ENCODE measurements around the gene CLTA. TPM values are rescaled to one million over a fixed set of nuclear protein-coding genes. Genes with fewer than 3 reads are reported as not detected.
"Not testable (repeated sequence)": the region's sequence is repeated elsewhere in the genome, so short reads cannot be mapped to it uniquely, and the experiment has no call there.

Gene CLTA
- total RNA-seq, 1 experiment from 2014 or later: 362 TPM

DNA sequence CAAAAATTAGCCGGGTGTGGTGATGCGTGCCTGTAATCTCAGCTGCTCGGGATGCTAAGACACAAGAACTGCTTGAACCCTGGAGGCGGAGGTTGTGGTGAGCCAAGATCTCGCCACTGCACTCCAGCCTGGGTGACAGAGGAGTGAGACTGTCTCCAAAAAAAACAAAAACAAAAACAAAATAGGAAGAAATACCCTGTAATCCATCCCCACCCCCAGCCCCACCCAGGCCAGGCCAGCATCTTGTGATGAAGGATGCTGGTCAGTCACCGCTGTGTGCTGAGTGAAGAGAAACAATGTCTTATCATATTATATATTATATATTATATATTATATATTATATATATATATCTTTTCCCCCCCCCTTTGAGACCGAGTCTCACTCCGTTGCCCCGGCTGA lies 37.0 kb upstream of the CLTA start:
- in situ Hi-C loops (cut with HindIII; ENCODE audit: low pct_unique_long_range_greater_than_20kb, low sequenced_read_pairs): no loop called here
- DNase-seq (ENCODE audit: low read depth, low spot score): no peak

DNA sequence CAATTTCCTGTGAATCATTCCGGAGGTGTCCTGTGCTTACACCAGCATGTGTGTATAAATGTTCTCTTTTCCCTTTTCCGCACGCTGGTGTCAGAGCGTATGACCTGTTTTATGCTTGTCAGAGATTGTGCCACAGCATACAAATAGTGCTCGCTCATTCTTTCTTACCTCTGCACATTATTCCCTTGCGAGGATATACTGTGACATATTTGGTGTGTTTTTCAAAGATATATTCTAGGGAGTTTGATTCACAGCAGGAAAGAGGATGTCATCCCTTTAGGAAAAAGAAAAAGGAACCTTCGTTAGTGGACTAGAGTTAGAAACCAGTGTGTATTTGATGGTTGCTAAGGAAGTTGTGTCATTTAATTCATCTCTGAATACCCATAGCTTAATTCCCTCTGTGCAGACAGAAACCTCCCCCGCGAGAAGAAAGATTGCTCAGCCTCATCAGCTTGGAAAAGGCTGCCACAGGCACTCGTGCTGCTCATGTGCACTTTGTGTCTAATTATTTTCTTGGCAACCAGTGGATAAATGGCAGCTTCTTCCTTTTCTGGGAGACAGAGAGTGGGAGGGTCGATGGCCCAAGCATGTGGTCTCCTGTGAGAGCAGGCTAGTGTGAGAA lies 36.3 kb upstream of the CLTA start:
- in situ Hi-C loops (cut with HindIII; ENCODE audit: low pct_unique_long_range_greater_than_20kb, low sequenced_read_pairs): no loop called here
- DNase-seq (ENCODE audit: low read depth, low spot score): peak; percentile 74

- in situ Hi-C loops (cut with HindIII; ENCODE audit: low pct_unique_long_range_greater_than_20kb, low sequenced_read_pairs): no loop called here
- DNase-seq (ENCODE audit: low read depth, low spot score): no peak
These were observed 34.6 kb upstream of the CLTA start for GRCh38 chr9:36156116-36156515.

DNA sequence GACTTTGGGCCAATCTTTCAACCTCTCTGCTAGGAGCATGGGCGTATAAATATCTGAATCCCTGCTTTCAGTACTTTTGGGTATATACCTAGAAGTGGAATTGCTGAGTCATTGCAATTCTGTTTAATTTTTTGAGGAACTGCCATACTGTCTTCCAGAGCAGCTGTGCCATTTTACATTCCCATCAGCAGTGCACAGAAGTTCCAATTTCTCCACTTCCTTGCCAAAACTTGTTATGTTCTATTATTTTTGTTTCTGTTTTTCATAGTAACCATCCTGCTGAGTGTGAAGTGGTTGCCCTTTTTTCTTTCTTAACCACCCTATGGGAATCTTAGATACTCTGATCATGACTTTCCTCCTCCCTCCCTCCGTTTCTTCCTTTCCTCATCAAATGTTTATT lies 32.6 kb upstream of the CLTA start:
- no peak for DNase-seq (ENCODE audit: low read depth, low spot score)
- in situ Hi-C loops (cut with HindIII; ENCODE audit: low pct_unique_long_range_greater_than_20kb, low sequenced_read_pairs): no loop called here

GRCh38 chr9:36158917-36159316 lies 31.8 kb upstream of the CLTA start:
- DNase-seq (ENCODE audit: low read depth, low spot score): no peak
- in situ Hi-C loops (cut with HindIII; ENCODE audit: low pct_unique_long_range_greater_than_20kb, low sequenced_read_pairs): no loop called here

GRCh38 chr9:36159509-36159908 lies 31.2 kb upstream of the CLTA start:
- in situ Hi-C loops (cut with HindIII; ENCODE audit: low pct_unique_long_range_greater_than_20kb, low sequenced_read_pairs); DNase-seq (ENCODE audit: low read depth, low spot score): not testable (repeated sequence)

- in situ Hi-C loops (cut with HindIII; ENCODE audit: low pct_unique_long_range_greater_than_20kb, low sequenced_read_pairs); DNase-seq (ENCODE audit: low read depth, low spot score): not testable (repeated sequence)
These were observed 30.6 kb upstream of the CLTA start for GRCh38 chr9:36160126-36160525.

DNA sequence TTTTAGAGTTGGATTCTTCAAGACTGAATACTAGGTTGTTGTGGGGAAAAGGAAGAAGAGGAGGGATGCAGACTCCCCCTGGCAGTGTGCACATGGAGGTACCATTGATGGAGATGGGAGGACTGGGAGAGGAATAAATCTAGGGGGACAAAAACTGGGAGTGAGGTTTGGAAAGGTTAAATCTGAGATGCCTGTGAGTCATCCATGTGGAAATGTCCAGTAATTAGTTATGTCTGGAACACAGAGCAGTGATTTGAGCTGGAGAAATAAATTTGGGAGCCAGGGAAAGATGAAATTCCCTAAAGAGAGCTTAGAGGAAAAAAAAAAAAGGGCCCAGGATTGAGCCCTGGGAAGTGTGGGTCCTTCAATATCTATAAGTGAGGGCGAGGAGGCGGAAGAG lies 29.5 kb upstream of the CLTA start:
- in situ Hi-C loops (cut with HindIII; ENCODE audit: low pct_unique_long_range_greater_than_20kb, low sequenced_read_pairs): no loop called here
- DNase-seq (ENCODE audit: low read depth, low spot score): no peak

DNA sequence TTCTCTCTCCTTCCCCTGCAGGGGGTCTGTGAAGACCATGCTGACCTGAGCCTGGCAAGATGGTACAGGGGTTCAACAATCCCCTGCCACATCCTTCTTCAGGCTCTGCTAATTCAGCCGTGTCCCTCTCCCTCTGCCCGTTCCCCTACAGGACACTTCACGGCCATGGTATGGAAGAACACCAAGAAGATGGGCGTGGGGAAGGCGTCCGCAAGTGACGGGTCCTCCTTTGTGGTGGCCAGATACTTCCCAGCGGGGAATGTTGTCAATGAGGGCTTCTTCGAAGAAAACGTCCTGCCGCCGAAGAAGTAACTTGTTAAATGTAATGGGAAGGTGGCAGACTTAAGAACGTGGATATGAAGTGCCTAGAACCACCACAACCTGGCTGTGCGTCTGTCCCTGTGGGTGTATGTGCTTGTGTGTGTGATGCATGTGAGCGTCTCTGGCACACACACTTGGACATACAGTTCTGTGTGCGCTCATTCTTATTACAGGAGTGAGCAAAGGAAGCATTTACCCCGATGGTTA lies 28.4 kb upstream of the CLTA start:
- in situ Hi-C loops (cut with HindIII; ENCODE audit: low pct_unique_long_range_greater_than_20kb, low sequenced_read_pairs): no loop called here
- DNase-seq (ENCODE audit: low read depth, low spot score): no peak

DNA sequence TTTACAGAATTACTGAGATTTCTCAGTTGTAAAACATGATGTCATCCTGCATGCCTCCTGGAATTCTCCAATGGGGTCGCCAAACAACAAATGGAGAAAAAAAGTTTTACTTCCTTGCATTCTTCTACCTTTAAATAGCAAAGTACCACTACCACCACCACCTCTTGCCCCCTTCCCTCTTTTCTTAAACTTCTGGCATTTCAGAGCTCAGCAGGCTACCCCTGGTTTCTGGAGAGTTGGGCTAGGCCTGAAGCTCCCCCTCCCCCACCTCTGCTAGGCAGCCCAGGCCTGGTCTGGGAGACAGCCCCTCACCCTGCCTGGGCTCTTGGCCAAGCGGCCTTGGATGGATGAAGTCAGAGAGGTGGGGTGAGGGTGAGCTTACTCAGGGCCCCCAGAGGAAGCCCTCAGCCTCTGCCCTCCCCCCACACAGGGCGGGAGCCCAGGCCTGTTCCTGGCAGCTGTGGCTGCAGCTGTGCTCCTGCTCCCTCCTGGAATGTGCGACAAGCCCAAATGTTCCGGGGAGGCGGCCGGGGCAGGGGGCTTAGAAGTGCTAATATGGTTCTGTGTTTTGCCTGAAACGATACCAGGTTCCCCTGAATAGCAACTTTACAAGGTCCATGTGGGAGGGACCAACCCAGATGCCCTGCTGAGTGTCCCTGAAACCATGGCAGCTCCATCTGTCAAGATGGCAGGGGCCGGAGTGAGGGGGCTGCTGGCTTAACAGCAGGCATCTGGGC lies 27.5 kb upstream of the CLTA start:
- no peak for DNase-seq (ENCODE audit: low read depth, low spot score)
- in situ Hi-C loops (cut with HindIII; ENCODE audit: low pct_unique_long_range_greater_than_20kb, low sequenced_read_pairs): no loop called here

DNA sequence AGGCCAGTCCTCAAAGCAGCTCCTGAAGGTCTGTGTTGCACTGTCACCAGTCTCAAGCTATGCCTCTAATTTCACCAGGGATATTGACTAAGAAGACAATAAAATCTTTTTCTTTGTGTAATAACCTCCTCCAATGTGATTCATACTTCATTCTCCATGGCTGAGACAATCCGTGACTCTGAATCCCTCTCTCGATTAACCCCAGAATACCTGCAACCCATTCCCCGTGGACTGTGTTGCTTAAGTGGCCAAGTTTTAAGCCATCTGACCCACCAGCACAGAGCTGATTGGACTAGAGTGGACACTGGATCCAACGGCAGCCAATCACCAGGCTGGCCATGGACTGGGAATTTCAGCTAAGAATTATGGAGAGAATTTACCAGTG lies 26.9 kb upstream of the CLTA start:
- in situ Hi-C loops (cut with HindIII; ENCODE audit: low pct_unique_long_range_greater_than_20kb, low sequenced_read_pairs): no loop called here
- no peak for DNase-seq (ENCODE audit: low read depth, low spot score)

DNA sequence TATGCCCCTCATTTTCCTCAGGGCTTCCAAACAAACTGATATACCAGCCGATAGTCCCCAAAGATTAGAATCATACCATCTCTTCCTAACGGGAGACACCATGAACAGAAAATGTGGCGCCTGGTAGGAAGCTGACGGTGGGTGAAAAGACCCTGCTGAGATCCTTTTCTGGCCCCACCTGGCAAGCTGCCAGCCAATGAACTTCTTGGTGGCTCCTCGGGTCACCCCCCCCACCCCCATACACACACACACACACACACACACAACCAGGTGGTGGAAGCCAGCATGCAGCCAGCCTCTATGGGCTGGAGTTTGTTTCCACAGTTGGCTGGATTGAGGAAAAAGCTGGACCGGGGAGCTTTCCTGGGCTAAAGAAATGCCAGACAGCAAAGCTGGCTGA lies 26.3 kb upstream of the CLTA start:
- in situ Hi-C loops (cut with HindIII; ENCODE audit: low pct_unique_long_range_greater_than_20kb, low sequenced_read_pairs): no loop called here

GRCh38 chr9:36164989-36165388 lies 25.7 kb upstream of the CLTA start:
- in situ Hi-C loops (cut with HindIII; ENCODE audit: low pct_unique_long_range_greater_than_20kb, low sequenced_read_pairs): no loop called here
- no peak for DNase-seq (ENCODE audit: low read depth, low spot score)

More for the DNA sequence above, 26.3 kb upstream of the CLTA start:
- no peak for DNase-seq (ENCODE audit: low read depth, low spot score)

GRCh38 chr9:36165826-36166167 lies 24.9 kb upstream of the CLTA start:
- no peak for DNase-seq (ENCODE audit: low read depth, low spot score)
- in situ Hi-C loops (cut with HindIII; ENCODE audit: low pct_unique_long_range_greater_than_20kb, low sequenced_read_pairs): no loop called here

- in situ Hi-C loops (cut with HindIII; ENCODE audit: low pct_unique_long_range_greater_than_20kb, low sequenced_read_pairs): no loop called here
- peak; percentile 70 for DNase-seq (ENCODE audit: low read depth, low spot score)
These were observed 24.4 kb upstream of the CLTA start for GRCh38 chr9:36166168-36166927.

DNA sequence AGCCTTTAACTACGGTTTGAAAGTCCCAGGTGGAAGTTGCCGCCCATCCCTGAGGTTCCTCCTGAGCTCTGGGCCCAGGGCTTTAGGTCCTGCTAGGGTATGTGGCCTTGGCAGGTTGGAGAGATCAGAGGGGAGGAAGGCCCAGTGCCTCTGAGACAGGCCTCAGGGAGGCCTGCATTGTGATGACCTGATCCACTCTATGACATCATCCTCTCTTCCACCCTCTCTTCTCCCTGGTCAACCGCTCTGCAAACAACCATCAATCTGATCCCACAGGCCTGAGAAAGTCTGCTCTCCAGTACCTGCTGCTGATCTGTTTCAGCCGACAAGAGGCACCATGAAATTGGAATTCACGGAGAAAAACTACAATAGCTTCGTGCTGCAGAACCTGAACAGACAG lies 21.6 kb upstream of the CLTA start, which contains the start of gene CCIN:
CCIN (plus strand) TSS at position 223 of the 400 bp plus-strand sequence; CDS start at position 338, 115 bp downstream.
- no peak for DNase-seq (ENCODE audit: low read depth, low spot score)
- in situ Hi-C loops (cut with HindIII; ENCODE audit: low pct_unique_long_range_greater_than_20kb, low sequenced_read_pairs): no loop called here

DNA sequence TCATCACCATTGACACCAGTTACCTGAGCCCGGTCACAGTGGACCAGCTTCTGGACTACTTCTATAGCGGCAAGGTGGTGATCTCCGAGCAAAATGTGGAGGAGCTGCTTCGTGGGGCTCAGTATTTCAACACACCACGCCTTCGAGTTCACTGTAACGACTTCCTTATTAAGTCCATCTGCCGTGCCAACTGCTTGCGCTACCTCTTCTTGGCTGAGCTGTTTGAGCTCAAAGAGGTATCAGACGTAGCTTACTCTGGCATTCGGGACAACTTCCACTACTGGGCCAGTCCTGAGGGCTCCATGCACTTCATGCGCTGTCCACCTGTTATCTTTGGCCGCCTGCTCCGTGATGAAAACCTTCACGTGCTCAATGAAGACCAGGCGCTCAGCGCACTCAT lies 21.0 kb upstream of the CLTA start:
- DNase-seq (ENCODE audit: low read depth, low spot score): no peak
- in situ Hi-C loops (cut with HindIII; ENCODE audit: low pct_unique_long_range_greater_than_20kb, low sequenced_read_pairs): no loop called here

GRCh38 chr9:36170531-36170930 lies 20.2 kb upstream of the CLTA start:
- in situ Hi-C loops (cut with HindIII; ENCODE audit: low pct_unique_long_range_greater_than_20kb, low sequenced_read_pairs): no loop called here
- DNase-seq (ENCODE audit: low read depth, low spot score): no peak

Data from SK-MEL-5 (cell line).